ENCODE data around the gene C21orf91. TPM values are rescaled to one million over a fixed set of nuclear protein-coding genes. Genes with fewer than 3 reads are reported as not detected.

The C21orf91 gene
- total RNA-seq, 1 experiment from 2014 or later = 49.2 TPM

DNA sequence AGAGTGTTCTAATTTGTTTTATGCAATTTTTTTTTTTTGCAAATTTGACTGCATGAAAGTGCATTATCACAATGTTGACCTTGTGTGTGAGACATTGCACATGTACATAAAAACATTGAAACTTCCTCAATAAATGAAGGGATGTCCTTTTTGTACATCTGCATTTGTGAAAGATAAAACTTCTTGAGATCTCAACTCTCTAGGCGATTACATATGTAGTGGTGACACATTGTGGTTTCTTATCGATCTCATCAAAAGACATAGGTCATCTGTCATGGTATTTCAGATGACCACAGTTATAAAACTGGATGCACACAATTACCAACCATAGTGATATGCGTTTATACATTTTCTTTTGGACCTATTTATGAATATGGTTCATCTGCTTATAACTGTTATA lies 35.6 kb upstream of the C21orf91 start:
- Histone ChIP-seq H3T11ph (ENCODE audit: low read length) (no peak overlapping the region), H2AFZ (ENCODE audit: low read length) (no peak overlapping the region), H3K9ac (ENCODE audit: extremely low read depth, insufficient read length, low read length) (no peak overlapping the region), H2BK12ac (ENCODE audit: insufficient read length, low read depth, low read length) (no peak overlapping the region), H3K79me2 (ENCODE audit: insufficient read depth, low read length) (no peaks in the 10 kb centered on the region), H4K8ac (replicated peaks; ENCODE audit: insufficient read length, low read depth, low read length) (no peak overlapping the region), H3K4me2 (ENCODE audit: insufficient read depth, insufficient read length, low read length) (no peak overlapping the region), H3K79me1 (ENCODE audit: insufficient read depth, low read depth, low read length, poor library complexity, severe bottlenecking) (no peaks in the 10 kb centered on the region), H2AK5ac (ENCODE audit: insufficient read length, low read length) (no peak overlapping the region), H3K27ac (ENCODE audit: insufficient read length, low read depth, low read length) (no peak overlapping the region), H3K4me1 (ENCODE audit: insufficient read depth, low read length) (no peaks in the 10 kb centered on the region; the same call in 1 of the 2 replicates), H2BK20ac (ENCODE audit: low read depth, low read length, poor library complexity, severe bottlenecking) (no peak overlapping the region), H3K27me3 (ENCODE audit: insufficient read depth, low read length) (no peaks in the 10 kb centered on the region), H3K56ac (ENCODE audit: insufficient read length, low read depth, low read length) (no peak overlapping the region), H4K5ac (ENCODE audit: insufficient read length, low read depth, low read length) (no peak overlapping the region), H2BK5ac (ENCODE audit: insufficient read length, low read length) (no peak overlapping the region), H2BK120ac (ENCODE audit: low read depth, low read length, poor library complexity, severe bottlenecking) (no peak overlapping the region), H3K14ac (ENCODE audit: insufficient read depth, low read length) (no peak overlapping the region), H3K9me3 (ENCODE audit: control insufficient read depth, low read depth, low read length) (no peaks in the 10 kb centered on the region), H2BK15ac (ENCODE audit: low read depth, low read length) (no peak overlapping the region), H3K23me2 (ENCODE audit: insufficient read length, low read depth, low read length, poor library complexity, severe bottlenecking) (no peaks in the 10 kb centered on the region), H3K4ac (ENCODE audit: low read depth, low read length) (no peak overlapping the region), H4K20me1 (ENCODE audit: control insufficient read depth, insufficient read depth, insufficient read length) (no peaks in the 10 kb centered on the region), H3K18ac (ENCODE audit: insufficient read length, low read depth, low read length) (no peak overlapping the region), H4K91ac (ENCODE audit: insufficient read length, low read depth, low read length) (no peak overlapping the region), H3K23ac (ENCODE audit: insufficient read length, low read depth, low read length) (no peak overlapping the region)
- TF ChIP-seq, protein P1, sequence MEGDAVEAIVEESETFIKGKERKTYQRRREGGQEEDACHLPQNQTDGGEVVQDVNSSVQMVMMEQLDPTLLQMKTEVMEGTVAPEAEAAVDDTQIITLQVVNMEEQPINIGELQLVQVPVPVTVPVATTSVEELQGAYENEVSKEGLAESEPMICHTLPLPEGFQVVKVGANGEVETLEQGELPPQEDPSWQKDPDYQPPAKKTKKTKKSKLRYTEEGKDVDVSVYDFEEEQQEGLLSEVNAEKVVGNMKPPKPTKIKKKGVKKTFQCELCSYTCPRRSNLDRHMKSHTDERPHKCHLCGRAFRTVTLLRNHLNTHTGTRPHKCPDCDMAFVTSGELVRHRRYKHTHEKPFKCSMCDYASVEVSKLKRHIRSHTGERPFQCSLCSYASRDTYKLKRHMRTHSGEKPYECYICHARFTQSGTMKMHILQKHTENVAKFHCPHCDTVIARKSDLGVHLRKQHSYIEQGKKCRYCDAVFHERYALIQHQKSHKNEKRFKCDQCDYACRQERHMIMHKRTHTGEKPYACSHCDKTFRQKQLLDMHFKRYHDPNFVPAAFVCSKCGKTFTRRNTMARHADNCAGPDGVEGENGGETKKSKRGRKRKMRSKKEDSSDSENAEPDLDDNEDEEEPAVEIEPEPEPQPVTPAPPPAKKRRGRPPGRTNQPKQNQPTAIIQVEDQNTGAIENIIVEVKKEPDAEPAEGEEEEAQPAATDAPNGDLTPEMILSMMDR (conservative IDR thresholded peaks at IDR 0.05) = no peak
- WGBS (ENCODE audit: extremely low coverage, insufficient read length, low lambda C conversion rate) = no CpG with 5 or more reads among the region's 3 CpGs
- H3K27me3 Mint-ChIP-seq (ENCODE audit: low read depth) = no peaks in the 10 kb centered on the region
- peaks cover 0 to 1% (median under 1%) of the 10 kb centered on the region in 3 experiments; a peak in 3 of 7 replicates for H3K36me3 Mint-ChIP-seq (ENCODE audit: insufficient read depth in 1 of 3, low read depth in 3 of 3)
- no peak overlapping the region for H3K27ac Mint-ChIP-seq
- peaks cover under 1% of the 10 kb centered on the region in 2 experiments; a peak in 2 of 5 replicates for H3K9me3 Mint-ChIP-seq
- DNase-seq = no peak
- H3K4me3 Mint-ChIP-seq = no peak overlapping the region
- peaks cover 9 to 10% of the 10 kb centered on the region in 2 experiments for H3K4me1 Mint-ChIP-seq

Data from H9 (cell line).